Measurements from ENCODE around the gene SMAD5. TPM values are rescaled to one million over a fixed set of nuclear protein-coding genes. Genes with fewer than 3 reads are reported as not detected.

The SMAD5 gene
- total RNA-seq, 2 donors from 2014 or later: 51.9 to 64.1 TPM

DNA sequence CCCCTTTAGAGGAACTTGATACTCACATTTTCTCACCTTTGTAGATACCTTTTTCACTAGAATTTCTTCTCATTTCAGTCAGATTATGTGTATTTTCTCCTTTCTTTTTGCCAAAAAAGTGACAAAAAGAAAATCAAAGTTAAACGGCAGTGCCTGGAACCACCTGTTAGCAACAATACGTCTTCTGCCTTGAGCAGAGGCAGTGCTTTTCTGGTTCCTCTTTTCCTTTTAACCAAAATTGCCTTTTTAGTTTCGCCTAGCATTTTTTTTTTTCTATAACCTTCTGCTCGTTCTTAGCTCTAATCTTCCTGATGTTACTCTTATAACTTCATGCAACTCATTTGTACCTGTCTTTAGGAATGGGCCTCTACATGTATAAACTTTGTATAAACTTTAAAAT is 34.3 kb downstream of the SMAD5 start:
- intact Hi-C loops (cut with DNase I): no loop called here
- H3K36me3 ChIP-seq: no peaks in the 10 kb centered on the region
- H3K4me1 ChIP-seq: no peaks in the 10 kb centered on the region

DNA sequence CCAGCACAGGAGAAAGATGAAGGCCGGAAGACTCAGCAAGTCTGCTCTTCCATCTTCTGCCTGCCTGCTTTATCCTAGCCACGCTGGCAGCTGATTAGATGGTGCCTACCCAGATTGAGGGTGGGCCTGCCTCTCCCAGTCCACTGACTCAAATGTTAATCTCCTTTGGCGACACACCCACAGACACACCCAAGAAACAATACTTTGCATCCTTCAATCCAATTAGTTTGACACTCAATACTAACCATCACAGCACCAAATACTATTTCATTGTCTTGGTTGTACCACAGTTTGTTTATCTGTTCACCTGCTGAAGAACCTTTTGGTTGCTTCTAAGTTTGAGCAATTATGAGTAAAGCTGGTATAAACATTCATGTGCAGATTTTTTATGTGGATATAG is 36.6 kb downstream of the SMAD5 start:
- no peak overlapping the region for H3K4me3 ChIP-seq
- no peaks in the 10 kb centered on the region for H3K27me3 ChIP-seq
- no peak for DNase-seq
- H3K36me3 ChIP-seq: no peaks in the 10 kb centered on the region
- H3K27ac ChIP-seq: no peak overlapping the region
- TF ChIP-seq, protein P1, sequence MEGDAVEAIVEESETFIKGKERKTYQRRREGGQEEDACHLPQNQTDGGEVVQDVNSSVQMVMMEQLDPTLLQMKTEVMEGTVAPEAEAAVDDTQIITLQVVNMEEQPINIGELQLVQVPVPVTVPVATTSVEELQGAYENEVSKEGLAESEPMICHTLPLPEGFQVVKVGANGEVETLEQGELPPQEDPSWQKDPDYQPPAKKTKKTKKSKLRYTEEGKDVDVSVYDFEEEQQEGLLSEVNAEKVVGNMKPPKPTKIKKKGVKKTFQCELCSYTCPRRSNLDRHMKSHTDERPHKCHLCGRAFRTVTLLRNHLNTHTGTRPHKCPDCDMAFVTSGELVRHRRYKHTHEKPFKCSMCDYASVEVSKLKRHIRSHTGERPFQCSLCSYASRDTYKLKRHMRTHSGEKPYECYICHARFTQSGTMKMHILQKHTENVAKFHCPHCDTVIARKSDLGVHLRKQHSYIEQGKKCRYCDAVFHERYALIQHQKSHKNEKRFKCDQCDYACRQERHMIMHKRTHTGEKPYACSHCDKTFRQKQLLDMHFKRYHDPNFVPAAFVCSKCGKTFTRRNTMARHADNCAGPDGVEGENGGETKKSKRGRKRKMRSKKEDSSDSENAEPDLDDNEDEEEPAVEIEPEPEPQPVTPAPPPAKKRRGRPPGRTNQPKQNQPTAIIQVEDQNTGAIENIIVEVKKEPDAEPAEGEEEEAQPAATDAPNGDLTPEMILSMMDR (IDR thresholded peaks at IDR 0.05): no peak
- no peaks in the 10 kb centered on the region for H3K9me3 ChIP-seq
- intact Hi-C loops (cut with DNase I): no loop called here
- H3K9ac ChIP-seq (ENCODE audit: low read depth in 2 of 2, low read length in 2 of 2): no peak overlapping the region
- H3K4me1 ChIP-seq: no peaks in the 10 kb centered on the region

More for the DNA sequence above, 34.3 kb downstream of the SMAD5 start:
- Histone ChIP-seq H3K9me3 (no peaks in the 10 kb centered on the region), H3K9ac (ENCODE audit: low read depth in 2 of 2, low read length in 2 of 2) (no peak overlapping the region), H3K4me3 (no peak overlapping the region), H3K27me3 (no peaks in the 10 kb centered on the region), H3K27ac (no peak overlapping the region)
- TF ChIP-seq, protein P1 (IDR thresholded peaks at IDR 0.05): no peak
- no peak for DNase-seq

DNA sequence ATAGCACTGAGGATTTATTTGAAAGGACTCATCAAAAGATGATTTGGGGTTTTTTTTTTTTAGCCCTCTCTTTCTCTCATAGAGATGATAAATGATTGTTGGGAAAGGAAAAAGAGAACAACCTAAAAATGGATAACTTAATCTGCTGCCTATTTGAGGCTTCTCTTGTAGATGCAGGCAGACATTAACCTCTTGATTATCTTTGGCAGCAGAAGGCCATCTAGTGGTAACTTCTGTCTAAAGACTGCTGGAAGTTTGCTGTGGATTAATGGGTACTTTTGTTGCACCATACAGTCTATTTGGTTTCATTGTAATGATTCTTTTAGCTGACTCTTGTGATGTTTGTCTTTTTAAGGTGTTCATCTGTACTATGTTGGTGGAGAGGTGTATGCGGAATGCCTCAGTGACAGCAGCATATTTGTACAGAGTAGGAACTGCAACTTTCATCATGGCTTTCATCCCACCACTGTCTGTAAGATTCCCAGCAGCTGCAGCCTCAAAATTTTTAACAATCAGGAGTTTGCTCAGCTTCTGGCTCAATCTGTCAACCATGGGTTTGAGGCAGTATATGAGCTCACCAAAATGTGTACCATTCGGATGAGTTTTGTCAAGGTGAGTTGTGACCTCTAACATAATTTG is 41.5 kb downstream of the SMAD5 start:
- no peak overlapping the region for H3K4me3 ChIP-seq
- no peaks in the 10 kb centered on the region for H3K4me1 ChIP-seq
- no peaks in the 10 kb centered on the region for H3K9me3 ChIP-seq
- TF ChIP-seq, protein P1 (IDR thresholded peaks at IDR 0.05): peak; percentile 57
- no peak overlapping the region for H3K9ac ChIP-seq (ENCODE audit: low read depth in 2 of 2, low read length in 2 of 2)
- H3K27ac ChIP-seq: no peak overlapping the region
- intact Hi-C loops (cut with DNase I): loop anchor here (5.0 to 10.0 kb wide), 2 partner anchors 92 to 229 kb away; no protein-coding TSS in a partner anchor
- no peaks in the 10 kb centered on the region for H3K36me3 ChIP-seq
- H3K27me3 ChIP-seq: no peaks in the 10 kb centered on the region
- no peak for DNase-seq

DNA sequence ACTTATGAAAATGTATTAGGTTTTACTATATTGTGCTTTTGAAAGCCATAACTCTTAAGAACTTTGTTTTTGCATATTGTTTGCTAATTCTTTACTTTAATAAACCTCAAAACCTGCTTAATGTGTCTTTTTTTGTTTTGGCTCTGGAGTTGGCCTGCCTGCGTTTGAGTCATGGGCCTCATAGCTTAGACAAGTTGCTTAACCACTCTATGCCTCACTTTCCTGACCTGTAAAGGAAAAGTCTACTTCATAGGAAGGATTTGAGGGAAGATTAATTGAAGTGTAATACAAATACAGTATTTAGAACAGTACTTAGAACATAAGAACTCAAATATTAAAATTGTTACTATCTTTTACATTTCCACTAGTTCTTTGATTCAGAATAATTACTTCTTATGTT is 50.0 kb downstream of the SMAD5 start:
- H3K4me3 ChIP-seq: no peak overlapping the region
- no peaks in the 10 kb centered on the region for H3K4me1 ChIP-seq
- H3K36me3 ChIP-seq: no peaks in the 10 kb centered on the region
- intact Hi-C loops (cut with DNase I): no loop called here
- TF ChIP-seq, protein P1 (IDR thresholded peaks at IDR 0.05): no peak
- H3K27me3 ChIP-seq: no peaks in the 10 kb centered on the region
- DNase-seq: no peak
- H3K27ac ChIP-seq: no peak overlapping the region
- H3K9ac ChIP-seq (ENCODE audit: low read depth in 2 of 2, low read length in 2 of 2): no peak overlapping the region
- H3K9me3 ChIP-seq: no peaks in the 10 kb centered on the region

DNA sequence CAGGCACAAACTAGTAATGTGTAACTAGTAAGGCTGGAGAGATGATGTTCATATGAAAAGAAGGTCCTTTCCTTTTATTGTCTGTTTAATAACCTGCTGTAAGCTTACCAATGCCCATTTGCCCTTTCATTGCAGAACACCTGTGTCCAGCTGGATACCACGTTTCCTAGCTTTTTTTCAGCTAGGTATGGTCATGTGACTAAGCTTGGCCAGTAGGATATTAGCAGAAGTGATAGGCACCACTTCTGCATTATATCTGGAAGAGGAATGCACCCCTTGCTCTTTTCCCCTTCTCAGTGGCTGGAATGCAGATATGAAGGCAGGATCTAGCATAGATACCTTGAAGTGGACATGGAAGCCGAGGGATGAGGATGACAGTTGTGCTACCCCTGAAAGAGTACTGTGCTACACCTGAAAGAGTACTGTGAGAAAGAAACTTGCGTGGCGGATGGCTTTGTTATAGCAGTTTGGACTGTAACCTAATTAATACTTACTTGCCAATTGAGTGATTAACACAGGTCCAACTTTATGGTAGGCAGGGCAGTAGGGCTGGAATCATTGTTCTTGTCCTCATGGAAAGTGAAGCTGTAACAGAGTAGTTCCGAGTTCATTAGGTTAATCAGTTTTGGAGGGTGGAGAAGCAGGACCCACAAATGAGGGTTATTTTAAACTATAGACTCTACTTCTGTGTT is 53.5 kb downstream of the SMAD5 start:
- Histone ChIP-seq H3K9ac (ENCODE audit: low read depth in 2 of 2, low read length in 2 of 2) (peak overlapping the region; percentile 14 to 37), H3K9me3 (no peaks in the 10 kb centered on the region), H3K4me3 (no peak overlapping the region), H3K4me1 (peaks cover 6% of the 10 kb centered on the region), H3K27me3 (peaks cover under 1% of the 10 kb centered on the region), H3K27ac (peak overlapping the region; percentile 76), H3K36me3 (no peaks in the 10 kb centered on the region)
- no peak for DNase-seq
- intact Hi-C loops (cut with DNase I): no loop called here
- TF ChIP-seq, protein P1 (IDR thresholded peaks at IDR 0.05): no peak

Measured in colonic mucosa (tissue), 4 donors.